PC-3 (cell line): ENCODE results near the gene TSEN54. TPM values are rescaled to one million over a fixed set of nuclear protein-coding genes. Genes with fewer than 3 reads are reported as not detected.

Source experiments
- ATAC-seq: fragments of 200-7000 bp; cut with Tn5 transposase; 2 replicates; pipeline ENCODE4 v1.9.1; 2020; ENCODE audit warnings: mild to moderate bottlenecking, moderate library complexity
- BruUV-seq: library from RNA; stranded (reverse); fragments of 400-500 nt; replicated peaks from 2 replicates; lab custom pipeline; 2021; lab: Mats Ljungman, UMichigan
- CTCF ChIA-PET: fragments of 300-600 bp; sonication (Branson Sonifier 250); formaldehyde crosslinking; loops from one replicate; lab custom pipeline; 2022; ENCODE audit warnings: antibody characterized with exemption; lab: Charles Lee
- POLR2A ChIA-PET: fragments of 300-600 bp; sonication (Branson Sonifier 250); formaldehyde crosslinking; loops from one replicate; lab custom pipeline; 2022; ENCODE audit warnings: antibody characterized with exemption; ENCODE audit not compliant: unreplicated experiment; lab: Charles Lee
- DNase-seq: peaks from one replicate; pipeline ENCODE4 v3.0.0-alpha.2; 2015
- H2AFZ ChIP-seq: fragments of 300-600 bp; sonication (generic); 2 replicates; pipeline ENCODE4 v1.6.0; 2016; ENCODE audit warnings: antibody characterized with exemption, low read length
- H3F3A ChIP-seq: fragments of 300-600 bp; sonication (generic); one replicate; pipeline ENCODE4 v1.6.0; 2017; ENCODE audit warnings: antibody characterized with exemption, low read length, control low read depth, mild to moderate bottlenecking; ENCODE audit not compliant: unreplicated experiment
- H3K27ac ChIP-seq: fragments of 300-600 bp; sonication (generic); 2 replicates; pipeline ENCODE4 v1.5.1; 2016; ENCODE audit warnings: mild to moderate bottlenecking, low read length
- H3K27me3 ChIP-seq: fragments of 300-600 bp; sonication (generic); 2 replicates; pipeline ENCODE4 v1.6.1; 2016; ENCODE audit warnings: low read length, mixed read lengths
- H3K36me3 ChIP-seq: fragments of 300-600 bp; sonication (generic); 2 replicates; pipeline ENCODE4 v1.6.1; 2016; ENCODE audit warnings: low read depth, mixed run types, low read length, mixed read lengths
- H3K4me1 ChIP-seq: fragments of 300-600 bp; sonication (generic); 2 replicates; pipeline ENCODE4 v1.5.1; 2016; ENCODE audit warnings: low read length; ENCODE audit not compliant: insufficient read depth
- H3K4me2 ChIP-seq: fragments of 300-600 bp; sonication (generic); 2 replicates; pipeline ENCODE4 v1.6.0; 2016; ENCODE audit warnings: low read length
- H3K4me3 ChIP-seq: fragments of 300-600 bp; sonication (generic); 2 replicates; pipeline ENCODE4 v1.5.1; 2016; ENCODE audit warnings: mild to moderate bottlenecking, low read length, mixed read lengths
- H3K79me2 ChIP-seq: fragments of 300-600 bp; sonication (generic); 2 replicates; pipeline ENCODE4 v1.6.1; 2017; ENCODE audit warnings: low read length, mixed read lengths
- H3K9ac ChIP-seq: fragments of 300-600 bp; sonication (generic); 2 replicates; pipeline ENCODE4 v1.6.0; 2016; ENCODE audit warnings: mild to moderate bottlenecking, low read length
- H3K9me2 ChIP-seq: fragments of 300-600 bp; sonication (generic); replicated peaks from 2 replicates; pipeline ENCODE4 v1.6.1; 2016; ENCODE audit warnings: mixed run types, low read length, mixed read lengths
- H3K9me3 ChIP-seq: fragments of 300-600 bp; sonication (generic); 2 replicates; pipeline ENCODE4 v1.6.1; 2016; ENCODE audit warnings: low read length, mixed read lengths
- H4K20me1 ChIP-seq: fragments of 300-600 bp; sonication (generic); 2 replicates; pipeline ENCODE4 v1.6.1; 2016; ENCODE audit warnings: low read length, mixed read lengths
- CTCF ChIP-seq: fragments of 300-600 bp; sonication (generic); conservative IDR thresholded peaks from 2 replicates; pipeline ENCODE4 v1.5.1; 2017; ENCODE audit warnings: antibody characterized with exemption, low read depth, mild to moderate bottlenecking, low read length
- EZH2 ChIP-seq: fragments of 300-600 bp; sonication (generic); IDR thresholded peaks from one replicate; pipeline ENCODE4 v1.6.1; 2017; ENCODE audit warnings: antibody characterized with exemption, mild to moderate bottlenecking, low read length; ENCODE audit not compliant: unreplicated experiment
- EZH2phosphoT487 ChIP-seq: fragments of 300-600 bp; sonication (generic); IDR thresholded peaks from 2 replicates; pipeline ENCODE4 v1.6.1; 2018; ENCODE audit warnings: mild to moderate bottlenecking, antibody characterized with exemption, low read length, borderline replicate concordance
- intact Hi-C: fragments of 100-400 bp; cut with micrococcal nuclease; formaldehyde crosslinking; loops from 2 replicates; pipeline ENCODE4 v1.9.0; 2023
- total RNA-seq: library from RNA; depleted of rRNA; stranded (reverse); fragments of >200 nt; gene quantifications from 2 replicates; pipeline ENCODE4 v1.2.3, GENCODE V29; 2014

The TSEN54 gene
- total RNA-seq, 1 experiment from 2014 or later: 61.6 TPM

- Histone ChIP-seq H3K4me1 (no peaks in the 10 kb centered on the region), H3K36me3 (0 out of 2 replicates have a peak, but pooled peaks cover 2% of the 10 kb centered on the region), H3K9me2 (no peaks in the 10 kb centered on the region), H3K9ac (no peak overlapping the region), H3K9me3 (no peaks in the 10 kb centered on the region), H3K27ac (no peak overlapping the region), H3K27me3 (no peaks in the 10 kb centered on the region), H3K4me3 (no peak overlapping the region), H4K20me1 (no peaks in the 10 kb centered on the region), H3K4me2 (no peak overlapping the region), H3F3A (no peaks in the 10 kb centered on the region), H3K79me2 (no peaks in the 10 kb centered on the region), H2AFZ (no peak overlapping the region)
- TF ChIP-seq EZH2phosphoT487: no peak
- no peak for TF ChIP-seq EZH2
- TF ChIP-seq CTCF: no peak
- DNase-seq (no peak), ATAC-seq (no peak)
- ChIA-PET POLR2A (interaction anchor here (0.6 kb wide), 1 partner anchor 14 kb away, joined by 10 read pairs; no protein-coding TSS in a partner anchor), CTCF (no interaction called here)
- BruUV-seq: no TSS peak
- intact Hi-C loops: no loop called here
These were observed 37.8 kb upstream of the TSEN54 start for GRCh38 chr17:75478508-75478907.

GRCh38 chr17:75480281-75480680, 36.0 kb upstream of the TSEN54 start:
- CTCF ChIA-PET: no interaction called here

More at GRCh38 chr17:75480281-75480680, 36.0 kb upstream of the TSEN54 start:
- H3K9me3 ChIP-seq: no peaks in the 10 kb centered on the region
- no peak overlapping the region for H3K4me2 ChIP-seq
- TF ChIP-seq EZH2phosphoT487 (no peak), CTCF (no peak), EZH2 (no peak)
- no peaks in the 10 kb centered on the region for H3K4me1 ChIP-seq
- H4K20me1 ChIP-seq: no peaks in the 10 kb centered on the region
- intact Hi-C loops: no loop called here
- H3K9me2 ChIP-seq: no peaks in the 10 kb centered on the region
- no peak overlapping the region for H2AFZ ChIP-seq
- POLR2A ChIA-PET: no interaction called here
- no TSS peak for BruUV-seq
- ATAC-seq (no peak), DNase-seq (no peak)
- no peaks in the 10 kb centered on the region for H3K79me2 ChIP-seq
- H3K4me3 ChIP-seq: no peak overlapping the region
- no peaks in the 10 kb centered on the region for H3F3A ChIP-seq
- H3K36me3 ChIP-seq: no peaks in the 10 kb centered on the region
- no peak overlapping the region for H3K27ac ChIP-seq
- no peak overlapping the region for H3K9ac ChIP-seq
- H3K27me3 ChIP-seq: no peaks in the 10 kb centered on the region
